ENCODE measurements around the gene REEP1. TPM values are rescaled to one million over a fixed set of nuclear protein-coding genes. Genes with fewer than 3 reads are reported as not detected.

The REEP1 gene
- total and polyA plus RNA-seq, 2 experiments from 2014 or later, result 21.5 to 26.5 TPM

DNA sequence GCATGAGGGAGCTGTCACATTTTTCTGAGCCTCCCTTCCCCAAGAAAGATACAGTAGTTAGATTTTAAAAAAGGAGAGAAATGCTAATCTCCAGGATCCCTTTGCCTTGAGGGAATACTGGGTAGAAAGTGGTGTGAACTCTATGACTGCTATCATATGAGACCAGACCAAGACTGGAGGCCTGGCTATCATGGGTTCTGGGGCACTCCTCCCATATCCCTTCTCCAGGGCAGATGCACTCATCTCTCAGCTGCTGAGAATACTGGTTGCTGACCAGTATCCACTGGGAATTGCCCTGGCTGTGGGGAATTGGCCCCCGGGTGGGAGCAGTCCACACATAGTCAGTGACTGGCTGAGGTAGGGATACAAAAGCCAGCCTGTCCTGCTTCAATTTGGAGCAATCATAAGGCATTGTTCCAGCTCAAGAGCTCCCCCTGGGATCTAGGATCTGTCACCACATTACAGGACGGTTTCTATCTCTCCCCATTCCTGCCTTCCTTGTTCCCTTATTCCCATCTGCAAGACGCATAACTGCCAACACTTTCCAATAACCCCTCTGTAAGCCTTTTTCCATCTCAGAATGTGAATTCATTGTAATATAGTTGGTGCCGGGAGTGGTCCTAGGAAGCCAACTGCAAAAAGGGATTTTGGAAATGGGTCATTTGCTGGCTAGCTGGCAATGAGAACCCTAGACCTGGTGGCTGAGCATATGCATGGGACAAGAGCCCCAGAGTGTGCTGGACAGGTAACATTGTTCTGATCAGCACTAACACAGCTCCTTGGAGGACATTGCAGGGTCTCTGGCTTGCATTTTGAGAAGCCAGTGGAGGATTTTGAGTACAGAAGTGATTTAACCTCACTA is 35.4 kb upstream of the REEP1 start:
- no peaks in the 10 kb centered on the region for H3K36me3 ChIP-seq (replicated peaks; ENCODE audit: insufficient read depth, low read depth)
- 32% methylated on average over 4 of the region's 4 CpGs for WGBS (ENCODE audit: low lambda C conversion rate, missing lambda C conversion rate)
- H3K4me3 ChIP-seq, result no peak overlapping the region
- no peaks in the 10 kb centered on the region for H3K9me2 ChIP-seq (replicated peaks; ENCODE audit: insufficient read depth)
- no peaks in the 10 kb centered on the region for H3K79me2 ChIP-seq
- H3K27ac ChIP-seq, result no peak overlapping the region
- no peaks in the 10 kb centered on the region for H3K27me3 ChIP-seq
- DNase-seq (ENCODE audit: low spot score), result peak; percentile 72
- no peak overlapping the region for H3K4me2 ChIP-seq
- TF ChIP-seq, protein P1, sequence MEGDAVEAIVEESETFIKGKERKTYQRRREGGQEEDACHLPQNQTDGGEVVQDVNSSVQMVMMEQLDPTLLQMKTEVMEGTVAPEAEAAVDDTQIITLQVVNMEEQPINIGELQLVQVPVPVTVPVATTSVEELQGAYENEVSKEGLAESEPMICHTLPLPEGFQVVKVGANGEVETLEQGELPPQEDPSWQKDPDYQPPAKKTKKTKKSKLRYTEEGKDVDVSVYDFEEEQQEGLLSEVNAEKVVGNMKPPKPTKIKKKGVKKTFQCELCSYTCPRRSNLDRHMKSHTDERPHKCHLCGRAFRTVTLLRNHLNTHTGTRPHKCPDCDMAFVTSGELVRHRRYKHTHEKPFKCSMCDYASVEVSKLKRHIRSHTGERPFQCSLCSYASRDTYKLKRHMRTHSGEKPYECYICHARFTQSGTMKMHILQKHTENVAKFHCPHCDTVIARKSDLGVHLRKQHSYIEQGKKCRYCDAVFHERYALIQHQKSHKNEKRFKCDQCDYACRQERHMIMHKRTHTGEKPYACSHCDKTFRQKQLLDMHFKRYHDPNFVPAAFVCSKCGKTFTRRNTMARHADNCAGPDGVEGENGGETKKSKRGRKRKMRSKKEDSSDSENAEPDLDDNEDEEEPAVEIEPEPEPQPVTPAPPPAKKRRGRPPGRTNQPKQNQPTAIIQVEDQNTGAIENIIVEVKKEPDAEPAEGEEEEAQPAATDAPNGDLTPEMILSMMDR (IDR thresholded peaks at IDR 0.05; ENCODE audit: poor library complexity), result peak; percentile 57
- no peak for TF ChIP-seq EZH2phosphoT487 (IDR thresholded peaks at IDR 0.05; ENCODE audit: low read depth, severe bottlenecking, unreplicated experiment)
- H4K20me1 ChIP-seq (ENCODE audit: insufficient read depth, poor library complexity, severe bottlenecking), result no peaks in the 10 kb centered on the region
- no peaks in the 10 kb centered on the region for H3K9me3 ChIP-seq (ENCODE audit: low read depth)
- H2AFZ ChIP-seq, result no peak overlapping the region
- peaks cover 7% of the 10 kb centered on the region for H3K4me1 ChIP-seq (ENCODE audit: insufficient read depth)

GRCh38 chr2:86372133-86372532 is 34.7 kb upstream of the REEP1 start:
- Histone ChIP-seq H3K4me2 (no peak overlapping the region), H2AFZ (peak overlapping the region; percentile 28), H3K27me3 (no peaks in the 10 kb centered on the region), H3K4me1 (ENCODE audit: insufficient read depth) (peaks cover 9% of the 10 kb centered on the region), H3K27ac (no peak overlapping the region), H3K9me2 (replicated peaks; ENCODE audit: insufficient read depth) (no peaks in the 10 kb centered on the region), H3K9me3 (ENCODE audit: low read depth) (no peaks in the 10 kb centered on the region), H4K20me1 (ENCODE audit: insufficient read depth, poor library complexity, severe bottlenecking) (no peaks in the 10 kb centered on the region), H3K4me3 (no peak overlapping the region), H3K79me2 (no peaks in the 10 kb centered on the region), H3K36me3 (replicated peaks; ENCODE audit: insufficient read depth, low read depth) (no peaks in the 10 kb centered on the region)
- WGBS (ENCODE audit: low lambda C conversion rate, missing lambda C conversion rate), result 83% methylated on average over 4 of the region's 4 CpGs
- TF ChIP-seq, protein P1 (IDR thresholded peaks at IDR 0.05; ENCODE audit: poor library complexity), result no peak
- TF ChIP-seq EZH2phosphoT487 (IDR thresholded peaks at IDR 0.05; ENCODE audit: low read depth, severe bottlenecking, unreplicated experiment) (no peak), EZH2 (IDR thresholded peaks at IDR 0.05; ENCODE audit: borderline replicate concordance) (no peak)
- DNase-seq (ENCODE audit: low spot score), result no peak

DNA sequence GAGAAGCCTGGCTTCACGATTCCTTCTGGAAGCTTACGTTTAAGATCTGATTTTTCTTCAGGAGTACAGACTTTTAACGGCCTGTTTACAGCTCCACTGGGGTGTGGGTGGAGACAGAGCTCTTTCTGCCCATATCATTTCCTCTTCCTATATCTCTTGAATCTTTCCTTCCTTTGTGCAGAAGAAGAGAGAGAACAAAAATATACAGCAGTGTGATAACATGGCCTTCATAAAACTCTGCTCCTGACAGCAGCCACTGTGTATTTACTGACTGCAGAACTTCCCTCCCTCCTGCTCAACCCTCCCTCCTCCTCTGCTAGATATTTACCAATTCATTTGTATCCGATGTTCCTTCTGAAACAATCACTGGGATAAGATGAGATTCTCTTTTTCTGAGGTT is 34.1 kb upstream of the REEP1 start:
- Histone ChIP-seq H3K27ac (peak overlapping the region; percentile 65), H3K9me3 (ENCODE audit: low read depth) (no peaks in the 10 kb centered on the region), H3K4me3 (no peak overlapping the region), H3K9me2 (replicated peaks; ENCODE audit: insufficient read depth) (no peaks in the 10 kb centered on the region), H3K79me2 (no peaks in the 10 kb centered on the region), H3K36me3 (replicated peaks; ENCODE audit: insufficient read depth, low read depth) (no peaks in the 10 kb centered on the region), H3K4me1 (ENCODE audit: insufficient read depth) (peaks cover 9% of the 10 kb centered on the region), H2AFZ (peak overlapping the region; percentile 1), H4K20me1 (ENCODE audit: insufficient read depth, poor library complexity, severe bottlenecking) (no peaks in the 10 kb centered on the region), H3K4me2 (peak overlapping the region; percentile 0), H3K27me3 (no peaks in the 10 kb centered on the region)
- WGBS (ENCODE audit: low lambda C conversion rate, missing lambda C conversion rate), result 41% methylated on average over 4 of the region's 4 CpGs
- no peak for TF ChIP-seq EZH2phosphoT487 (IDR thresholded peaks at IDR 0.05; ENCODE audit: low read depth, severe bottlenecking, unreplicated experiment)
- DNase-seq (ENCODE audit: low spot score), result no peak

DNA sequence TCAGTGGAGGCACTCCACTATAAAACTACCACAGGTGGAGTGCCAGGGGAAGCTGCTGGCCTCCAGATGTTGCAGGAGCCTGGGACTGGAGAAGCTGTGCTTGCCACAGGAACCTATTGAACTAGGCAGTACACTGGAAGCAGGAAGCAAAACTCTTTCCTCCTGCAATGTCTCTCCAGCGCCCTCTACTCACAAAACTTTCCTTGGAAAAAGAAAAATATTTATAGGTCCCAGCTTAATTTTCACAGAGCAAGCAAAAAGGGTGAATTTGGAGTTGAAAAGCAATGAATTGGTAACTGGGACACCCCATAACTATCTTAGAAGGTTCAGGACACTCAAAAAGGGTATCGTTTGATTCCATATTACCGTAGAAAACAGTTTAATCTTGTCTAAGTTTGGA is 33.2 kb upstream of the REEP1 start:
- H3K4me2 ChIP-seq, result no peak overlapping the region
- H3K4me3 ChIP-seq, result no peak overlapping the region
- TF ChIP-seq EZH2 (IDR thresholded peaks at IDR 0.05; ENCODE audit: borderline replicate concordance), result no peak
- TF ChIP-seq, protein P1 (IDR thresholded peaks at IDR 0.05; ENCODE audit: poor library complexity), result no peak
- no peaks in the 10 kb centered on the region for H3K9me2 ChIP-seq (replicated peaks; ENCODE audit: insufficient read depth)
- WGBS (ENCODE audit: low lambda C conversion rate, missing lambda C conversion rate), result 91% methylated on average over 3 of the region's 3 CpGs
- H2AFZ ChIP-seq, result no peak overlapping the region
- H3K4me1 ChIP-seq (ENCODE audit: insufficient read depth), result peaks cover 9% of the 10 kb centered on the region
- H3K79me2 ChIP-seq, result no peaks in the 10 kb centered on the region
- H3K9me3 ChIP-seq (ENCODE audit: low read depth), result no peaks in the 10 kb centered on the region
- no peak for DNase-seq (ENCODE audit: low spot score)
- no peak overlapping the region for H3K27ac ChIP-seq
- no peaks in the 10 kb centered on the region for H3K27me3 ChIP-seq
- no peaks in the 10 kb centered on the region for H3K36me3 ChIP-seq (replicated peaks; ENCODE audit: insufficient read depth, low read depth)
- H4K20me1 ChIP-seq (ENCODE audit: insufficient read depth, poor library complexity, severe bottlenecking), result no peaks in the 10 kb centered on the region

All from hepatocyte (in vitro differentiated cells).